VCaP (cell line): ENCODE results near the gene NOC4L.
A peak's percentile ranks its signal among the peaks of the same experiment; 100 is the strongest.

ENCODE experiments used
- H3K27ac ChIP-seq: fragments of 450-650 bp; 2 replicates; pipeline ENCODE4 v1.5.1; 2017
- TF ChIP-seq, protein P1 (sequence below): fragments of 450-650 bp; conservative IDR thresholded peaks from 2 replicates; pipeline ENCODE4 v1.5.1; 2017; ENCODE audit warnings: mild to moderate bottlenecking, moderate library complexity

NOC4L gene

DNA sequence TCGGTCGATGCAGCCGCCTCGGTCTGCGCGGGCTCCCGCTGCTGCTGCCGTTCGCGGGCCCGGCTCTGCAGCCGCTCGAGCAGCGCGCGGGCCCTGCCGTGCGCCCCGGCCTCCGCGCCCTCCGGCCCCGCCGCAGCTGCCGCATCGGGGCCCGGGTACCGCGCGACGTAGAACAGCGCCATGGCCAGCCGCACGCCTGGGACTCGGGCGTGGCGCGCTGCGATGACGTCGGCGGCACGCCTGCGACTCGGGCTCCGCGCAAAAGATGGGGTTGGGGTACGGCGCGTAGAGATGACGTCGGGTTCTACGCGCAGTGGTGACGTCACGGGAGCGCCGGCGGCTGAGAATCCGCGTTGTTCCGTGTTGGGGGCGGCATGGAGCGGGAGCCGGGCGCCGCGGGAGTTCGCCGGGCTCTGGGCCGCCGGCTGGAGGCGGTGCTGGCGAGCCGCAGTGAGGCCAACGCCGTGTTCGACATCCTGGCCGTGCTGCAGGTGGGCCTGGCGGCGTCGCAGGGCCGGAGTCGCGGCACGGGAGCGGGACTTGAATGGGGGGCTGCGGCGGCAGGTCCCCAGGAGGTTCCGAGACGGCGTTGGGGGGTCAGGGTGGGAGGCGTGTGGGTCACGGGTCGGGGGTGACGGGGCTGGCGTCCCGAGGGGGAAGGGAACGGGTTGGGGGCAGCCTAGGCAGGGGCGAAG is at the start of gene NOC4L, which contains the start of gene DDX51:
TSS of gene NOC4L (plus strand) at position 343 of the 695 bp plus-strand sequence. CDS start at position 375, 32 bp downstream.
TSS of gene DDX51 (minus strand) at position 205 of the 695 bp plus-strand sequence. CDS start at position 182, 23 bp downstream.
- TF ChIP-seq, protein P1, sequence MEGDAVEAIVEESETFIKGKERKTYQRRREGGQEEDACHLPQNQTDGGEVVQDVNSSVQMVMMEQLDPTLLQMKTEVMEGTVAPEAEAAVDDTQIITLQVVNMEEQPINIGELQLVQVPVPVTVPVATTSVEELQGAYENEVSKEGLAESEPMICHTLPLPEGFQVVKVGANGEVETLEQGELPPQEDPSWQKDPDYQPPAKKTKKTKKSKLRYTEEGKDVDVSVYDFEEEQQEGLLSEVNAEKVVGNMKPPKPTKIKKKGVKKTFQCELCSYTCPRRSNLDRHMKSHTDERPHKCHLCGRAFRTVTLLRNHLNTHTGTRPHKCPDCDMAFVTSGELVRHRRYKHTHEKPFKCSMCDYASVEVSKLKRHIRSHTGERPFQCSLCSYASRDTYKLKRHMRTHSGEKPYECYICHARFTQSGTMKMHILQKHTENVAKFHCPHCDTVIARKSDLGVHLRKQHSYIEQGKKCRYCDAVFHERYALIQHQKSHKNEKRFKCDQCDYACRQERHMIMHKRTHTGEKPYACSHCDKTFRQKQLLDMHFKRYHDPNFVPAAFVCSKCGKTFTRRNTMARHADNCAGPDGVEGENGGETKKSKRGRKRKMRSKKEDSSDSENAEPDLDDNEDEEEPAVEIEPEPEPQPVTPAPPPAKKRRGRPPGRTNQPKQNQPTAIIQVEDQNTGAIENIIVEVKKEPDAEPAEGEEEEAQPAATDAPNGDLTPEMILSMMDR: no peak
- peak within 1 kb of the TSS; percentile 86 for H3K27ac ChIP-seq

DNA sequence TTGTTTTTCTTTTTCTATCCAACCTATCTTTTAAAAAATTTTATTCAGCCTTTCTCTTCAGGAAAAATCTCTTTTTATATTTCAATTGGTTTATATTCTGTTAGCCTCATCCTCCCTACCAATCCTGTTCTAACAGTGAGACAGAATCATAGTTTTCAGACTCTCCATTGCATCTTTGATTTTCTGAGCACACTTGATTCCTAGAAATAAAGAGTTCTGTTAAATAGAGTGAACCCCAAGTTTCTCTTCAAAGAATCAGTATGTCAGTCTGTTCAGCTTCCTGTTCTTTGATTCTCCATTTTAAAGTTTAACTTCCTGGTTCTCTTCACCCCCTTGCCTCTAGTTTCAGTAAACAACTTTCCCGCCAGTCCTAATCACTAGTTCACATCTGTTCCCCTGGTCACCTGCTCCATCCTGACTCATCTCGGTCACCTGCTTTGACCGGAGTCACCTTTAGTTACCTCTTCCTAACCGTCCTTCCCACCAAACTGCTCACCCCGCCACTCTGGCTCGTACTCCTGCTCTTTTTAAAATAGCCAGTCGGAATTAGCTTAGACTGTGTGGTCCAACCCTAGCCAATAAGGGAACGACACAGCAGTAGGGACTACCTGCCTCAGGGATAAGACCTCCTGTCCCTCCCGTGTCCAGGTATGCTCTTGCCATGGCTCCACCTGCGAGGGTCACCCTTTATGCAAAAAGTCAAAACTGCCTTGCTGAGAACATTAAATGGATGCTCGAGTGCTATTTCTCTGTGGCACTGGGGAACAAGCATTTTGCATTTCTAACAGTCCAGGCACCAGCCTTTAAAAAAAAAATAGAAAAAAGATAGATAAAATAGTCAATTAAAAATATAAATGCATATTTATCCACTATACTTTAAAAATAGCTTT is 48.5 kb upstream of the NOC4L start:
- TF ChIP-seq, protein P1: no peak
- H3K27ac ChIP-seq: no peak overlapping the region

DNA sequence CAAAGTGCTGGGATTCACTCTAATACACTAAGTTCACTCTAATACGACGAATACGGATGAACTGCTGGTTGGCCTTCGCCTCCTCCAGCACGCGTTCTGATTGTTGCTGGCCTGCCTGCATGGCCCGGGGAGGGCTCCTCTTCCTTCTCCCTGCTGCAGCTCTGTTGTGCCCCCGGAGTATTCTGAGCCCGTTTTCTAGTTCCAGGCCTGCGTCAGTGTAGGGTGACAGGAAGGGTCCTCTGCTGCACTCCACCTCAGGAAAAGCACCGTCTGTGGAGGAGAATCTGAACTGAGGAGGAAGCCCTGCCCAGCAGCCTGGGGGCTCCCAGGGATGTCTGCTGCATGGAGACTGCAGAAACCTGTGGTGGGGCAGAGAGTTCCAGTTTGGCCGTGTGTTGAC is 44.5 kb upstream of the NOC4L start:
- no peak overlapping the region for H3K27ac ChIP-seq
- TF ChIP-seq, protein P1: no peak

DNA sequence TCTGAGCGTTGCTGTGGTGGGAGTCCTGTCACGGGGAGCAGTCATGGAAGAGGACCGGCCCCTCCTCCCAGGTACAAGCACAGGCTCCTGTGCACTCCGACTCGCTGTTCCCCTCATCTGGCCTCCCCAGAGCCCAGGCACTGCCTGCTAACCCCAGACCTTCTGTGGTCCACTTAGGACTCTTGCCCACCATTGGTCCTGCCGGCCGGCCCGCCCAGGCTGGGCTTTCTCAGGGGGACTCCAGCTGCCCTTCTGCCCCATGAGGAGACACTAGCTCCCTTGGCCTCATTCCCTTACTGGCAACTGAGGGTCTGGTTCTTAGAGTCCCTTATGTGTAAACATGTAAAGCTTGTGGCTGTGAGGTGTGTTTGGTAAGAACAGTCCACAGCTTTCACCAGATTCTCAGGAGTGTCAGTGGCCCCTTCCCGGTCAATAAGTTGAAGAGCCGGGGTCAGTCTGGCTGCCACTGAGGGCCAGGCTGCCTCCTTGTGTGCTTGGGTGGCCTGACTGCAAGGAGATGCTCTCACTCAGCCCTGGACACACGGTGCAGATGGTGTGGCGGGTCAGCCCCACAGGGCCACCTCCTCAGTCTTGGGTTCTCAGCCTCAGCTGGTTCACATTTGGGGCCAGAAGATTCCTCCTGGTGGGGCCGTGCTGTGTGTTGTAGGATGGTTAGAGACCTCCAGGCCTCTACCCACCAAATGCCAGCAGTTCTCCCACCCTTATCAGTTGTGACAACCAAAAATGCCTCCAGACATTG is 43.8 kb upstream of the NOC4L start:
- H3K27ac ChIP-seq: peak overlapping the region; percentile 63
- TF ChIP-seq, protein P1: no peak

DNA sequence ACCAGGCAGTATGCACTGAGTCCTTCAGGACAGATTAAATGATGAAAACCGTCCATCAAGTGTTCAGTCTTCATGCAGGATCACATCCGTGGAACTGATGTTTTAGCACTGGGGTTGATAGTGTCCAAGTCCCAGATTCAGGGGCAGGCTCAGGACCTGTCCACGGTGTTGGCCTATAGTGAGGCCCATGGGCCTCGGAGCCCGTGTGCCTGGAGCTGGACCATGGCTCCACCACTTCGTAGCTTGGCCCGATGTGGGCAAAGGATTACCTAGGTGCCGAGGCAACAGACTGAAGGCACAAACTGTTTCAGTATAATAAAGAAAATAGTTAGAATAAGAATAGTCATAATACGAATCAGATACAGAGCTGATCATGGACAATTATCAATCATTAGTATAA is 42.0 kb upstream of the NOC4L start:
- peak overlapping the region; percentile 63 for H3K27ac ChIP-seq

DNA sequence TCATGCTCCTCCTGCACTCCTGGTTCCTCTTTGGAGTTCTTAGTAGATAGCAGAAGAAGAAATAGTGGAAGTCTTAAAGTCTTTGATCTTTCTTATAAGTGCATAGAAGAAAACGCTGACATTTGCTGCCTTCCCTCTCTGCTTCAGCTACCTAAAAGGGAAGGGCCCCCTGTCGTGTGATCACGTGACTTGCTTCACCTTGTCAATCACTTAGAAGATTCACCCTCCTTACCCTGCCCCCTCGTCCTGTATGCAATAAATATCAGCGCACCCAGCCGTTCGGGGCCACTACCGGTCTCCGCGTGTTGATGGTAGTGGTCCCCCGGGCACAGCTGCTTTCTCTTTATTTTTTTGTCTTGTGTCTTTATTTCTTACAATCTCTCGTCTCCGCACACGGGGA is 41.2 kb upstream of the NOC4L start:
- H3K27ac ChIP-seq: peak overlapping the region; percentile 63

More for the DNA sequence above, 42.0 kb upstream of the NOC4L start:
- TF ChIP-seq, protein P1: no peak

DNA sequence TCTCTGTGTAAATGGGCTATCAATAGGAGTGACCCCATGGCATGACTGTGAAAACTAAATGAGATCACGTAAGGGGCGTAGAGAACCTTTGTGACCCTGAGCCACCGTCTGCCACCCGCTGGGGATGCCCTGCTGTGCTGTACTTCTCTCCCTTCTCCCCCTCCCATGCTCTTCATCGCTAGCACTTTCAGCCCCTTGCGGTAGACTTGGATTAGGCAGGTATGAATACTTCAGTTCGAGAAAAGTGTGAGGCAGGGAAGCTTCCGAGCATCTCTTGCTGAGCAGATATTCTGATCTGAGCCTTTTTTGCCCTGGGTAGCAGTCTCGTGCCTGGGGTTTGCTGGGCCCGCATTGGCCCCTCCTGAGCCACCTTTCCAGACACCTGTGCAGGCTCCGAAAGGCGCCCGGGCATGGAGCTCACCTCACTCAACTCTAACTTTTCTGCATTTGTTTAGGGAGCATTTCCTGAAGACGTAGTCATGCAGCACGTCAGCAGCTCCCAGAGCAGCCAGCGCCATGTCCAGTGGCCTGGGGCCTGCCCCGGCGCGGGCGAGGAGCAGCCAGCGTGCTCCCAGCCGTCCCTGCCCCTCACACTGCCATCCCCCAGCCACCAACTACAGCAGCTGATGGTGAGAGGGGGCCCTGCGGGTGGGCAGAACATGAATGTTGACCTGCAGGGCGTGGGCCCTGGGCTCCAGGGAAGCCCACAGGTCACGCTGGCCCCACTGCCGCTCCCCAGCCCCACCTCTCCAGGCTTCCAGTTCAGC is 40.5 kb upstream of the NOC4L start:
- H3K27ac ChIP-seq: peak overlapping the region; percentile 63
- TF ChIP-seq, protein P1: no peak
